SK-N-SH (cell line): Measurements from ENCODE around the gene GPD1L. TPM values are rescaled to one million over a fixed set of nuclear protein-coding genes. Genes with fewer than 3 reads are reported as not detected.

Experiments
- CTCF ChIA-PET: fragments of 300-600, 350-600 bp; formaldehyde crosslinking; extraction: SDS; loops from one replicate; lab custom pipeline; 2021; lab: Yijun Ruan, JAX
- POLR2A ChIA-PET: fragments of 350-600 bp; sonication (Branson Sonifier 250); formaldehyde crosslinking; extraction: SDS; loops from one replicate; lab custom pipeline; 2020; ENCODE audit warnings: antibody characterized with exemption, inconsistent platforms; lab: Yijun Ruan, JAX
- DNase-seq: peaks from one replicate; pipeline ENCODE4 v3.0.0; 2012
- H2AFZ ChIP-seq: fragments of 200-600 bp; sonication (generic); 2 replicates; pipeline ENCODE4 v1.8.1; 2016; ENCODE audit warnings: antibody characterized with exemption, mild to moderate bottlenecking, low read depth
- H3F3A ChIP-seq: fragments of 200-600 bp; sonication (generic); replicated peaks from 2 replicates; pipeline ENCODE3; 2016; ENCODE audit warnings: antibody characterized with exemption, mild to moderate bottlenecking; ENCODE audit not compliant: insufficient read depth
- H3K27ac ChIP-seq, 2 experiments: fragments of 200-500 bp in 1 of 2; fragments of 200-600 bp in 1 of 2; sonication (Bioruptor generic) in 1 of 2; sonication (generic), shearing (Covaris generic) in 1 of 2; 2 replicates each; pipeline versions ENCODE4 v1.5.1 to v1.6.1; 2014 to 2016; ENCODE audit warnings: low read depth in 2 of 2, inconsistent platforms in 1 of 2, low read length in 1 of 2, mild to moderate bottlenecking in 1 of 2, mixed read lengths in 1 of 2
- H3K27me3 ChIP-seq: fragments of 200-600 bp; sonication (generic), shearing (Covaris generic); 2 replicates; pipeline ENCODE4 v1.6.1; 2016; ENCODE audit warnings: mixed run types; ENCODE audit not compliant: insufficient read depth
- H3K36me3 ChIP-seq, 2 experiments: fragments of 200-500 bp in 1 of 2; fragments of 200-600 bp in 1 of 2; sonication (Bioruptor generic) in 1 of 2; sonication (generic) in 1 of 2; replicated peaks in 1 of 2; 2 replicates each; pipeline versions ENCODE3 to v1.5.1; 2014 to 2016; ENCODE audit warnings: low read length in 1 of 2, mild to moderate bottlenecking in 1 of 2; ENCODE audit not compliant: insufficient read depth in 2 of 2, control insufficient read depth in 1 of 2
- H3K4me1 ChIP-seq, 2 experiments: fragments of 200-500 bp in 1 of 2; fragments of 200-600 bp in 1 of 2; sonication (Bioruptor generic) in 1 of 2; sonication (generic), shearing (Covaris generic) in 1 of 2; 2 replicates each; pipeline versions ENCODE4 v1.5.1 to v1.6.1; 2014 to 2016; ENCODE audit warnings: low read depth in 1 of 2, low read length in 1 of 2, mixed run types in 1 of 2; ENCODE audit not compliant: insufficient read depth in 2 of 2, control insufficient read depth in 1 of 2
- H3K4me2 ChIP-seq: fragments of 200-600 bp; sonication (generic), shearing (Covaris generic); 2 replicates; pipeline ENCODE4 v1.6.1; 2017; ENCODE audit warnings: mixed run types
- H3K4me3 ChIP-seq, 2 experiments: fragments of 200-500 bp in 1 of 2; fragments of 200-600 bp in 1 of 2; sonication (Bioruptor generic) in 1 of 2; sonication (generic), shearing (Covaris generic) in 1 of 2; 2 replicates each; pipeline versions ENCODE4 v1.5.1 to v1.8.1; 2014 to 2016; ENCODE audit warnings: low read depth in 2 of 2, inconsistent platforms in 1 of 2, low read length in 1 of 2, mild to moderate bottlenecking in 1 of 2, mixed read lengths in 1 of 2, moderate library complexity in 1 of 2
- H3K79me2 ChIP-seq: fragments of 200-600 bp; sonication (generic); 2 replicates; pipeline ENCODE4 v1.8.1; 2017; ENCODE audit warnings: mild to moderate bottlenecking; ENCODE audit not compliant: insufficient read depth
- H3K9ac ChIP-seq: fragments of 200-600 bp; sonication (generic); 2 replicates; pipeline ENCODE4 v1.6.1; 2017; ENCODE audit warnings: mixed run types
- H3K9me2 ChIP-seq: fragments of 200-600 bp; sonication (generic); 2 replicates; pipeline ENCODE4 v1.6.1; 2017; ENCODE audit warnings: mixed run types
- H3K9me3 ChIP-seq: fragments of 200-600 bp; sonication (generic); 2 replicates; pipeline ENCODE4 v1.6.1; 2017; ENCODE audit warnings: mixed run types, mild to moderate bottlenecking, moderate library complexity
- H4K20me1 ChIP-seq: fragments of 200-600 bp; sonication (generic); 2 replicates; pipeline ENCODE4 v1.6.1; 2017; ENCODE audit warnings: mild to moderate bottlenecking, mixed run types; ENCODE audit not compliant: insufficient read depth
- CHD2 ChIP-seq: fragments of 150-350 bp; IDR thresholded peaks from 2 replicates; pipeline ENCODE4 v1.6.1; 2018; ENCODE audit warnings: low read length; ENCODE audit not compliant: partially characterized antibody
- ELF1 ChIP-seq: IDR thresholded peaks from 2 replicates; pipeline ENCODE4 v1.4.0; 2012
- EP300 ChIP-seq, 2 experiments: IDR thresholded peaks; 2 replicates each; pipeline versions ENCODE4 v1.4.0 to v1.6.1; 2012; ENCODE audit warnings: borderline replicate concordance in 1 of 2, low read depth in 1 of 2, low read length in 1 of 2
- FOSL2 ChIP-seq: IDR thresholded peaks from 2 replicates; pipeline ENCODE4 v1.4.0; 2012; ENCODE audit warnings: low read depth, mild to moderate bottlenecking, moderate library complexity, borderline replicate concordance
- FOXJ3 ChIP-seq: sonication (generic); formaldehyde crosslinking; IDR thresholded peaks from 2 replicates; pipeline ENCODE4 v1.5.1; 2020; ENCODE audit warnings: mild to moderate bottlenecking, missing genetic modification reagents
- IRF3 ChIP-seq: fragments of 150-350 bp; IDR thresholded peaks from 2 replicates; pipeline ENCODE4 v1.6.1; 2016; ENCODE audit warnings: mild to moderate bottlenecking, low read depth, low read length
- MAX ChIP-seq: IDR thresholded peaks from 2 replicates; pipeline ENCODE4 v1.4.0; 2012; ENCODE audit warnings: low read depth
- MXI1 ChIP-seq: IDR thresholded peaks from 2 replicates; pipeline ENCODE4 v1.6.1; 2012; ENCODE audit warnings: mild to moderate bottlenecking, low read depth, low read length, improper control_type of control experiment
- PBX3 ChIP-seq: IDR thresholded peaks from 2 replicates; pipeline ENCODE4; 2012
- POLR2AphosphoS5 ChIP-seq: IDR thresholded peaks from 2 replicates; pipeline ENCODE4 v1.6.1; 2012; ENCODE audit warnings: low read depth, low read length
- RFX5 ChIP-seq: IDR thresholded peaks from 2 replicates; pipeline ENCODE4 v1.6.1; 2012; ENCODE audit warnings: mild to moderate bottlenecking, improper control_type of control experiment, low read length
- SIN3A ChIP-seq: IDR thresholded peaks from 2 replicates; pipeline ENCODE4 v1.6.1; 2012; ENCODE audit warnings: low read depth, mild to moderate bottlenecking, low read length, moderate library complexity, borderline replicate concordance
- TCF12 ChIP-seq: IDR thresholded peaks from 2 replicates; pipeline ENCODE4 v1.4.0; 2012
- TEAD4 ChIP-seq: IDR thresholded peaks from 2 replicates; pipeline ENCODE4 v1.4.0; 2012; ENCODE audit warnings: mild to moderate bottlenecking, borderline replicate concordance; ENCODE audit not compliant: insufficient read depth
- YY1 ChIP-seq: IDR thresholded peaks from 2 replicates; pipeline ENCODE4 v1.4.0; 2012; ENCODE audit warnings: low read depth, mild to moderate bottlenecking
- WGBS: methylation state at CpG from one replicate; pipeline ENCODE4 v1.1.6; 2017; ENCODE audit warnings: low lambda C conversion rate; 5-methylcytosine and 5-hydroxymethylcytosine counted together
- polyA plus RNA-seq, 3 experiments: library from polyadenylated mRNA; depleted of rRNA; stranded (reverse); fragments of >200 nt; gene quantifications; 2 replicates each; pipeline ENCODE4 v1.2.3, GENCODE V29; 2012

GPD1L gene
- polyA plus RNA-seq, 1 of the 3 experiments (the other 2 are of a cell fraction), result 6.1 TPM

DNA sequence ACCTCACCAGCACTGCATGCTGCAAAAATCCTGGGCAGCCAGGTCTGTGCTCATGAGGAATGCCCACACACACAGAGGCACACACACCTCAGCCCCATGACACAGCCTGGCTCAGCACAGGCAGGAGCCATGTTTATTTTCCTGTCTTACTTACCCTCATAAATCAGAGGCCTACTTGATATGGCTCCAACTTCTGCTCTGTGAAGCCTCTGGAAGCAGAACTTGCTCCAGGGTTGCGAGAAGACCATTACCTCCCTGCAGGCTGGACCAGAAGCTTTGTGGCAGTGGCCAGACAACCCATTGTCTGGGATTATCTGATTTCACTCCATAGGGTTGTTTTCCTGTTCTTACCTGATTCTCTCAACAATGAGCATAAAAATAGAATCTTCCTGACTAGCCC, 88.2 kb downstream of the GPD1L start (continued):
- no peak for TF ChIP-seq MAX
- no peak for TF ChIP-seq ELF1
- no peak for TF ChIP-seq CHD2
- no peak for TF ChIP-seq FOXJ3 (CRISPR knock-in tag)
- TF ChIP-seq RFX5, result no peak
- TF ChIP-seq MXI1, result no peak

DNA sequence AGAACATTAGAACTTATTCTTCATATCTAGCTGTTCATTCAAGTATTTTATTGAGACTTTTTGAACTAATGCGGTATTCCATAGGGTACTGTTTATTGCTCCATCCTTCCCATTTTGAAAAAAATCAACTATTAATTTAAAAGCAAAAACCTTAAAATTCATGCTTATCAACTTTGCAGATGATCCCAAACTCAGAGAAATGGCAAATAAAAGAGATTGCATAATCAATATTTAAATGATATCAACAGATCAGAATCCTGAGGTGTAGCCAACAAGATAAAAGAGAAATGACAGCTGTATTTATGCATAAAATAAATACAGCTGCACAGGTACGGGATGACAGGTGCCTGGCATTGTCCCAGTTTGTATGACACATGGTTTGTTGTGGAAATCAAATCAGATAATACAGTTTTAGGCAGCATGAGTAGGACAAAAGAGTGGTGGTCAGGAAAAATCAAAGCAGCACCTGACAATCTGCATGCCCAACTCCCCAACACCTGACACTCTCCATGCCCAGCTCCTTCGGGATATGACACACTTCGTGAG, 89.6 kb downstream of the GPD1L start:
- Histone ChIP-seq H4K20me1 (no peaks in the 10 kb centered on the region), H3F3A (no peaks in the 10 kb centered on the region), H3K27ac (no peak overlapping the region), H3K79me2 (no peaks in the 10 kb centered on the region), H3K9me3 (no peaks in the 10 kb centered on the region), H3K9ac (no peak overlapping the region), H3K27me3 (no peaks in the 10 kb centered on the region; the same call in 1 of the 2 replicates), H3K4me1 (peaks cover 0 to 5% of the 10 kb centered on the region in 2 experiments; a peak in 2 of 4 replicates), H2AFZ (no peak overlapping the region), H3K36me3 (no peaks in the 10 kb centered on the region), H3K4me2 (no peak overlapping the region), H3K9me2 (no peaks in the 10 kb centered on the region), H3K4me3 (no peak overlapping the region)
- WGBS, result 64% methylated on average over 4 of the region's 4 CpGs
- POLR2A ChIA-PET, result no interaction called here
- DNase-seq, result no peak
- CTCF ChIA-PET, result interaction anchor here (1.2 kb wide), 1 partner anchor 20 kb away, joined by 4 read pairs; no protein-coding TSS in a partner anchor
- TF ChIP-seq IRF3 (no peak), TEAD4 (no peak)

GRCh38 chr3:32197991-32198390, 91.6 kb downstream of the GPD1L start:
- peaks cover 0 to 5% of the 10 kb centered on the region in 2 experiments; a peak in 2 of 4 replicates for H3K4me1 ChIP-seq
- no peak overlapping the region for H3K9ac ChIP-seq
- no peaks in the 10 kb centered on the region for H3K9me2 ChIP-seq
- POLR2A ChIA-PET, result no interaction called here
- no peaks in the 10 kb centered on the region for H3K36me3 ChIP-seq
- CTCF ChIA-PET, result interaction anchor here (0.9 kb wide), 1 partner anchor 270 kb away, joined by 3 read pairs; no protein-coding TSS in a partner anchor
- H3K4me3 ChIP-seq, result no peak overlapping the region
- no peak for DNase-seq
- no peak overlapping the region for H2AFZ ChIP-seq
- no peaks in the 10 kb centered on the region for H3K9me3 ChIP-seq
- no peaks in the 10 kb centered on the region for H3K79me2 ChIP-seq
- 100% methylated on average over 1 of the region's 1 CpG for WGBS
- peaks cover 9% of the 10 kb centered on the region; the same call in 1 of the 2 replicates for H3K27me3 ChIP-seq
- no peaks in the 10 kb centered on the region for H3F3A ChIP-seq
- H3K27ac ChIP-seq, result no peak overlapping the region
- TF ChIP-seq SIN3A, result no peak
- no peak for TF ChIP-seq POLR2AphosphoS5
- TF ChIP-seq CHD2, result no peak
- no peak for TF ChIP-seq PBX3
- TF ChIP-seq EP300 (IDR thresholded peaks at IDR 0.05; ENCODE audit: borderline replicate concordance in 1 of 2, low read depth in 1 of 2, low read length in 1 of 2), result no peak
- TF ChIP-seq YY1, result no peak
- TF ChIP-seq TCF12, result no peak
- TF ChIP-seq FOSL2, result no peak
- no peaks in the 10 kb centered on the region for H4K20me1 ChIP-seq
- no peak overlapping the region for H3K4me2 ChIP-seq
